ENCODE measurements around the gene MANBA. TPM values are rescaled to one million over a fixed set of nuclear protein-coding genes. Genes with fewer than 3 reads are reported as not detected.

The MANBA gene
- total RNA-seq, 2 experiments from 2014 or later, result 16.9 to 18.2 TPM

GRCh38 chr4:102663073-102663472, 97.7 kb downstream of the MANBA start:
- H3K4me3 ChIP-seq (ENCODE audit: low read length), result no peak overlapping the region
- ChIA-PET CTCF (no interaction called here), POLR2A (interaction anchor here (0.6 kb wide), 1 partner anchor 8 kb away, joined by 4 read pairs; no protein-coding TSS in a partner anchor)
- Mint-ChIP-seq H3K4me1 (ENCODE audit: low read depth) (no peaks in the 10 kb centered on the region), H3K9me3 (no peaks in the 10 kb centered on the region), H3K27ac (no peak overlapping the region), H3K4me3 (no peak overlapping the region), H3K36me3 (ENCODE audit: low read depth) (peaks cover 49% of the 10 kb centered on the region), H3K27me3 (no peaks in the 10 kb centered on the region)
- no peaks in the 10 kb centered on the region for H3K4me1 ChIP-seq (ENCODE audit: insufficient read depth, low read length)
- H3K27ac ChIP-seq (ENCODE audit: low read depth in 1 of 2, low read length in 2 of 2), result no peak overlapping the region
- ATAC-seq (ENCODE audit: poor library complexity), result no peak
- no peak for TF ChIP-seq CTCF (IDR thresholded peaks at IDR 0.05)
- intact Hi-C loops (cut with DNase I, micrococcal nuclease), result no loop called here
- H3K27me3 ChIP-seq (ENCODE audit: control insufficient read depth in 1 of 2, insufficient read depth in 2 of 2, low read length in 2 of 2), result no peaks in the 10 kb centered on the region
- H3K9me3 ChIP-seq (ENCODE audit: control insufficient read depth in 1 of 2, insufficient read depth in 1 of 2, low read length in 2 of 2), result no peaks in the 10 kb centered on the region
- no peak for DNase-seq
- peaks cover 16% of the 10 kb centered on the region for H3K36me3 ChIP-seq (ENCODE audit: insufficient read depth, low read length)

GRCh38 chr4:102657206-102657605, 103.6 kb downstream of the MANBA start:
- H3K4me1 ChIP-seq (ENCODE audit: insufficient read depth, low read length), result no peaks in the 10 kb centered on the region
- no peak overlapping the region for H3K4me3 ChIP-seq (ENCODE audit: low read length)
- ATAC-seq (ENCODE audit: poor library complexity) (no peak), DNase-seq (no peak)
- Mint-ChIP-seq H3K4me3 (no peak overlapping the region), H3K36me3 (ENCODE audit: low read depth) (peaks cover 19% of the 10 kb centered on the region), H3K27me3 (no peaks in the 10 kb centered on the region), H3K4me1 (ENCODE audit: low read depth) (no peaks in the 10 kb centered on the region), H3K9me3 (no peaks in the 10 kb centered on the region), H3K27ac (no peak overlapping the region)
- CTCF ChIA-PET, result no interaction called here
- H3K27me3 ChIP-seq (ENCODE audit: control insufficient read depth in 1 of 2, insufficient read depth in 2 of 2, low read length in 2 of 2), result no peaks in the 10 kb centered on the region
- POLR2A ChIA-PET, result no interaction called here
- no peaks in the 10 kb centered on the region for H3K9me3 ChIP-seq (ENCODE audit: control insufficient read depth in 1 of 2, insufficient read depth in 1 of 2, low read length in 2 of 2)
- H3K36me3 ChIP-seq (ENCODE audit: insufficient read depth, low read length), result peaks cover 7% of the 10 kb centered on the region
- TF ChIP-seq CTCF (IDR thresholded peaks at IDR 0.05), result no peak
- intact Hi-C loops (cut with DNase I, micrococcal nuclease), result no loop called here
- H3K27ac ChIP-seq (ENCODE audit: low read depth in 1 of 2, low read length in 2 of 2), result no peak overlapping the region

GRCh38 chr4:102647117-102647516, 113.7 kb downstream of the MANBA start:
- Mint-ChIP-seq H3K9me3 (no peaks in the 10 kb centered on the region), H3K27me3 (no peaks in the 10 kb centered on the region), H3K27ac (no peak overlapping the region), H3K4me3 (no peak overlapping the region), H3K36me3 (ENCODE audit: low read depth) (peaks cover 64% of the 10 kb centered on the region), H3K4me1 (ENCODE audit: low read depth) (peaks cover 15% of the 10 kb centered on the region)
- intact Hi-C loops (cut with DNase I, micrococcal nuclease), result no loop called here
- POLR2A ChIA-PET, result no interaction called here
- DNase-seq, result no peak
- Histone ChIP-seq H3K4me3 (ENCODE audit: low read length) (no peak overlapping the region), H3K27ac (ENCODE audit: low read depth in 1 of 2, low read length in 2 of 2) (no peak overlapping the region), H3K27me3 (ENCODE audit: control insufficient read depth in 1 of 2, insufficient read depth in 2 of 2, low read length in 2 of 2) (no peaks in the 10 kb centered on the region), H3K36me3 (ENCODE audit: insufficient read depth, low read length) (peaks cover 21% of the 10 kb centered on the region), H3K9me3 (ENCODE audit: control insufficient read depth in 1 of 2, insufficient read depth in 1 of 2, low read length in 2 of 2) (no peaks in the 10 kb centered on the region), H3K4me1 (ENCODE audit: insufficient read depth, low read length) (no peaks in the 10 kb centered on the region)
- ATAC-seq (ENCODE audit: poor library complexity), result no peak
- no peak for TF ChIP-seq CTCF (IDR thresholded peaks at IDR 0.05)
- CTCF ChIA-PET, result no interaction called here

All from CD4-positive, alpha-beta T cell (primary cell).